HUES6 (cell line): ENCODE results near the gene STUM.

Experiments
- H3K27ac ChIP-seq: 2 replicates; pipeline ENCODE4 v1.7.0; 2013; ENCODE audit warnings: low read depth, mild to moderate bottlenecking, low read length, inconsistent platforms
- H3K27me3 ChIP-seq: 2 replicates; pipeline ENCODE4 v1.6.1; 2013; ENCODE audit warnings: low read length; ENCODE audit not compliant: control insufficient read depth, insufficient read depth
- H3K36me3 ChIP-seq: 2 replicates; pipeline ENCODE4 v1.6.1; 2013; ENCODE audit warnings: low read length; ENCODE audit not compliant: control insufficient read depth, insufficient read depth
- H3K4me1 ChIP-seq: 2 replicates; pipeline ENCODE4 v1.6.1; 2013; ENCODE audit warnings: low read length; ENCODE audit not compliant: control insufficient read depth, insufficient read depth
- H3K4me3 ChIP-seq: 2 replicates; pipeline ENCODE4 v1.5.1; 2013; ENCODE audit warnings: low read depth, low read length
- H3K9ac ChIP-seq: one replicate; pipeline ENCODE4 v1.6.1; 2013; ENCODE audit warnings: mild to moderate bottlenecking, low read length
- H3K9me3 ChIP-seq: 2 replicates; pipeline ENCODE4 v1.6.1; 2013; ENCODE audit warnings: low read depth, low read length; ENCODE audit not compliant: control insufficient read depth, insufficient read depth

Gene STUM

GRCh38 chr1:226574591-226575435 lies 26.2 kb downstream of the STUM start:
- H3K4me1 ChIP-seq: 0 out of 2 replicates have a peak, but pooled peaks cover 3% of the 10 kb centered on the region
- no peak overlapping the region for H3K27ac ChIP-seq

GRCh38 chr1:226575436-226575720 lies 26.8 kb downstream of the STUM start:
- Histone ChIP-seq H3K9me3 (no peaks in the 10 kb centered on the region), H3K4me3 (no peak overlapping the region), H3K27ac (no peak overlapping the region), H3K27me3 (no peaks in the 10 kb centered on the region), H3K9ac (no peak overlapping the region), H3K4me1 (0 out of 2 replicates have a peak, but pooled peaks cover 3% of the 10 kb centered on the region), H3K36me3 (no peaks in the 10 kb centered on the region)

More at GRCh38 chr1:226574591-226575435, 26.2 kb downstream of the STUM start:
- H3K4me3 ChIP-seq: no peak overlapping the region
- no peak overlapping the region for H3K9ac ChIP-seq
- H3K27me3 ChIP-seq: no peaks in the 10 kb centered on the region
- H3K9me3 ChIP-seq: no peaks in the 10 kb centered on the region
- no peaks in the 10 kb centered on the region for H3K36me3 ChIP-seq

GRCh38 chr1:226575739-226576378 lies 27.3 kb downstream of the STUM start:
- H3K4me3 ChIP-seq: no peak overlapping the region
- no peak overlapping the region for H3K9ac ChIP-seq
- H3K9me3 ChIP-seq: no peaks in the 10 kb centered on the region
- H3K36me3 ChIP-seq: no peaks in the 10 kb centered on the region
- H3K27ac ChIP-seq: no peak overlapping the region
- H3K4me1 ChIP-seq: 0 out of 2 replicates have a peak, but pooled peaks cover 3% of the 10 kb centered on the region
- no peaks in the 10 kb centered on the region for H3K27me3 ChIP-seq

- Histone ChIP-seq H3K27me3 (no peaks in the 10 kb centered on the region), H3K9ac (no peak overlapping the region), H3K4me3 (no peak overlapping the region), H3K4me1 (0 out of 2 replicates have a peak, but pooled peaks cover 3% of the 10 kb centered on the region), H3K36me3 (no peaks in the 10 kb centered on the region), H3K27ac (no peak overlapping the region), H3K9me3 (no peaks in the 10 kb centered on the region)
These were observed 28.0 kb downstream of the STUM start for GRCh38 chr1:226576601-226577000.

- Histone ChIP-seq H3K27me3 (no peaks in the 10 kb centered on the region), H3K4me1 (0 out of 2 replicates have a peak, but pooled peaks cover 3% of the 10 kb centered on the region), H3K4me3 (no peak overlapping the region), H3K9me3 (no peaks in the 10 kb centered on the region), H3K36me3 (no peaks in the 10 kb centered on the region), H3K9ac (no peak overlapping the region), H3K27ac (no peak overlapping the region)
These were observed 29.0 kb downstream of the STUM start for GRCh38 chr1:226577401-226578180.

GRCh38 chr1:226578946-226579578 lies 30.5 kb downstream of the STUM start:
- Histone ChIP-seq H3K9me3 (no peaks in the 10 kb centered on the region), H3K27ac (no peak overlapping the region), H3K4me3 (no peak overlapping the region), H3K4me1 (0 out of 2 replicates have a peak, but pooled peaks cover 3% of the 10 kb centered on the region), H3K9ac (no peak overlapping the region), H3K27me3 (no peaks in the 10 kb centered on the region), H3K36me3 (no peaks in the 10 kb centered on the region)

- Histone ChIP-seq H3K9me3 (no peaks in the 10 kb centered on the region), H3K36me3 (no peaks in the 10 kb centered on the region), H3K4me3 (no peak overlapping the region), H3K27ac (no peak overlapping the region), H3K9ac (no peak overlapping the region), H3K27me3 (no peaks in the 10 kb centered on the region), H3K4me1 (0 out of 2 replicates have a peak, but pooled peaks cover 3% of the 10 kb centered on the region)
These were observed 31.3 kb downstream of the STUM start for GRCh38 chr1:226579781-226580323.

GRCh38 chr1:226580625-226581270 lies 32.2 kb downstream of the STUM start:
- H3K4me1 ChIP-seq: 0 out of 2 replicates have a peak, but pooled peaks cover 3% of the 10 kb centered on the region
- no peak overlapping the region for H3K27ac ChIP-seq
- no peak overlapping the region for H3K4me3 ChIP-seq
- no peaks in the 10 kb centered on the region for H3K36me3 ChIP-seq
- no peak overlapping the region for H3K9ac ChIP-seq
- H3K9me3 ChIP-seq: no peaks in the 10 kb centered on the region
- H3K27me3 ChIP-seq: no peaks in the 10 kb centered on the region

- Histone ChIP-seq H3K27ac (no peak overlapping the region), H3K9ac (no peak overlapping the region), H3K36me3 (no peaks in the 10 kb centered on the region), H3K9me3 (no peaks in the 10 kb centered on the region), H3K4me1 (0 out of 2 replicates have a peak, but pooled peaks cover 3% of the 10 kb centered on the region), H3K27me3 (no peaks in the 10 kb centered on the region), H3K4me3 (no peak overlapping the region)
These were observed 33.2 kb downstream of the STUM start for GRCh38 chr1:226581650-226582330.

GRCh38 chr1:226582966-226583365 lies 34.4 kb downstream of the STUM start:
- H3K9ac ChIP-seq: no peak overlapping the region
- H3K27me3 ChIP-seq: no peaks in the 10 kb centered on the region; the same call in 1 of the 2 replicates
- H3K4me1 ChIP-seq: no peaks in the 10 kb centered on the region
- H3K4me3 ChIP-seq: no peak overlapping the region
- no peaks in the 10 kb centered on the region for H3K9me3 ChIP-seq
- no peaks in the 10 kb centered on the region for H3K36me3 ChIP-seq
- no peak overlapping the region for H3K27ac ChIP-seq
